ENCODE measurements around the gene RLN3.
"Not testable (repeated sequence)": the region's sequence is repeated elsewhere in the genome, so short reads cannot be mapped to it uniquely, and the experiment has no call there.

RLN3 gene

DNA sequence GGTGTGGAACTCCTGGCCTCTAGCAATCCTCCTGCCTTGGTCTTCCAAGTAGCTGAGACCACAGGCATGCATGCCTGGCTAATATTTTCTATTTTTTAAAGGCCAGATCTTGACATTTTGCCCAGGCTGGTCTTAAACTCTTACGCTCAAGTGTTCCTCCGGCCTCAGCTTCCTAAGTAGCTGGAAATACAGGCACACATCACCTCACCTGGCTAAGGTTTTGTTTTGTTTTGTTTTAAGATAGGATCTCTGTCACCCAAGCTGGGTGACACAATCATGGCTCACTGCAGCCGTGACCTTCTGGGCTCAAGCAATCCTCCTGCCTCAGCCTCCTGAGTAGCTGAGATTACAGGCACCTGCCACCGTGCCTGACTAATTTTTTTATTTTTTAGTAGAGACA, 5.5 kb upstream of the RLN3 start:
- no peak for DNase-seq

DNA sequence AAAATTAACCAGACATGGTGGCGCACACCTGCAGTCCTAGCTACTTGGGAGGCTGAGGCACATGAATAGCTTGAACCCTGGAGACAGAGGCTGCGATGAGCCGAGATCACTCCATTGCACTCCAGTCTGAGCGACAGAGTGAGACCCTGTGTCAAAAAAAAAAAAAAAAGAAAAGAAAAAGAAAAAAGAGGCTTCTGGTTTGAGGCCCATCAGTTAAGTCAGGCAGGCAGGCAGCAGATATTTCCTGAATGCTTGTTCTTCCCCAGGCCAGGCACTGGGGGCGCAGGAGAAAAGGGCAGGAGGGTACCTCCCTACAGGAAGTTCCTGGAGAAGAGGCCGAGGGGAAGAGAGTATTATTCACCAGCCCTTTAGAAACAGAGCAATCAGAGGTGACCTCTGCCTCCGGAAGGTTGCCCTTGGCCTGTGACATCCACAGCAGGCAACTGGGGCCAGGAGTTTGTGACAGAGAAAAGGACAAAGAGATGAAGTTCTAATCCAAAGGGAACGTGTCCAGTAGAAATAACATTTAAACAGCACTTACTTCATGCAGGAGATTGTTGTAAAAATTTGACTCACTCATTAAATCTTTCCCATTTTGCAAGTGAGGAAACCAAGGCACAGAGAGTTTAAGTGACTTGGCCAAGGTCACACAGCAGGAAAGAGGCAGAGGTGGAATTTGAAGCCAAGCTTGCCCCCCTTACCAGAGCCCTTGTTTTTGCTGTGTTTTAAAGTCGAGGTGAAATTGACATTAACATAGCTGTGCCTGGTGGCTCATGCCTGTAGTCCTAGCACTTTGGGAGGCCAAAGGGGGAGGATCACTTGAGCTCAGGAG, 4.3 kb upstream of the RLN3 start:
- DNase-seq: no peak

- DNase-seq: not testable (repeated sequence)
Observed at GRCh38 chr19:14026652-14027192, 1.2 kb upstream of the RLN3 start.

DNA sequence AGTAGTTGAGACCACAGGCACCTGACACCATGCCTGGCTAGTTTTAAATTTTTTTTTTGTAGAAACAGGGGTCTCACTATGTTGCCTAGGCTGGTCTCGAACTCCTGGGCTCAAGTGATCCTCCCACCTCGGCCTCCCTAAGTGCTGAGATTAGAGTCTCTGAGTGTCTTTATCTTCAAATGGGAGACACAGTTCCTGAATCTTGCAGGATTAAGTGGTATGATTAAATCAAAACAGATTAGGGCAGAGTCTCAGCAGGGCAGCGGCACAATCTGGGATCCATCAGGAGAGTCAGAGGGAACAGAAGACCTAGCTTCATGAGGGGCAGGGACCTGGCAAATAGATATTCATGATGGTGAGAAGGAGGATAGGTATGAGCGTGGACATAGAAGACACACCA, 953 bp downstream of the RLN3 start:
- DNase-seq: no peak

GRCh38 chr19:14030997-14031718, 3.2 kb downstream of the RLN3 start:
- DNase-seq: no peak

GRCh38 chr19:14031719-14032480, 4.0 kb downstream of the RLN3 start, which contains the start of gene IL27RA:
TSS of gene IL27RA (plus strand) at chr19:14031762. CDS start at chr19:14031873, 111 bp downstream.
- DNase-seq: peak; percentile 93

DNA sequence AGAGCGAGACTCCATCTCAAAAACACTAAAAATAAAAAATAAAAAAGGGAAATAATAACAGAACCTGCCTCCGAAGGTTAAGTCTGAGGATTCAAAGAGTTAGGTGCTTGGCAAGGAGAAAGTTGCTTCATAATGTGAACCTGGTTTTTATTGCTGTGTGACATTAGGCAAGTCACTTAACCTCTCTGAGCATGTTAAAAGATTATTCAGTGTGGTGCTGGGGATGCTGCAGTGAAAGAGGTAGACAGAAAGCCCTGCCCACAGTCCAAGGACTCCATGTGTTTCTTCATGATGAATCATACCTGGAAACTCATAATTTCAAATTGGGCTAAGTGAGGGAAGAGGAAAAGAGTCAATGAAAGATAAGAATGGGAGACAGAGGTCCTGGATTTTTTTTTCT, 6.0 kb downstream of the RLN3 start:
- DNase-seq: no peak

- DNase-seq: not testable (repeated sequence)
Observed at GRCh38 chr19:14035159-14035558, 7.2 kb downstream of the RLN3 start.

DNA sequence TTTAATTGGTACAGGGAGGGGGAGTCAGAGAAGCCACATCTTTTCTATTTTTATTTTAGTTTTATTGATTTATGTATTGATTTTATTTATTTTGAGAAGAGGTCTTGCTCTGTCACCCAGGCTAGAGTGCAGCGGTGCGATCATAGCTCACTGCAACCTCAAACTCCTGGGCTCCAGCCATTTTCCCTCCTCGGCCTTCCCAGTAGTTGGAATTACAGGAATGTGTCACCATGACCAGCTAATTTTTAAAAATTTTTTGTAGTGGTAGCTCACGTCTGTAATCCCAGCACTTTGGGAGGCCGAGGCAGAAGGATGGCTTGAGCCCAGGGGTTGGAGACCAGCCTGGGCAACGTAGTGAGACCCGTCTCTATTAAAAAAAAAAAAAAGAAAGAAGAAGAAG, 7.8 kb downstream of the RLN3 start:
- DNase-seq: no peak

GRCh38 chr19:14039181-14039580, 11.2 kb downstream of the RLN3 start:
- no peak for DNase-seq

GRCh38 chr19:14042659-14043608, 15.0 kb downstream of the RLN3 start:
- DNase-seq: peak; percentile 74

GRCh38 chr19:14047866-14048265, 19.9 kb downstream of the RLN3 start:
- not testable (repeated sequence) for DNase-seq

DNA sequence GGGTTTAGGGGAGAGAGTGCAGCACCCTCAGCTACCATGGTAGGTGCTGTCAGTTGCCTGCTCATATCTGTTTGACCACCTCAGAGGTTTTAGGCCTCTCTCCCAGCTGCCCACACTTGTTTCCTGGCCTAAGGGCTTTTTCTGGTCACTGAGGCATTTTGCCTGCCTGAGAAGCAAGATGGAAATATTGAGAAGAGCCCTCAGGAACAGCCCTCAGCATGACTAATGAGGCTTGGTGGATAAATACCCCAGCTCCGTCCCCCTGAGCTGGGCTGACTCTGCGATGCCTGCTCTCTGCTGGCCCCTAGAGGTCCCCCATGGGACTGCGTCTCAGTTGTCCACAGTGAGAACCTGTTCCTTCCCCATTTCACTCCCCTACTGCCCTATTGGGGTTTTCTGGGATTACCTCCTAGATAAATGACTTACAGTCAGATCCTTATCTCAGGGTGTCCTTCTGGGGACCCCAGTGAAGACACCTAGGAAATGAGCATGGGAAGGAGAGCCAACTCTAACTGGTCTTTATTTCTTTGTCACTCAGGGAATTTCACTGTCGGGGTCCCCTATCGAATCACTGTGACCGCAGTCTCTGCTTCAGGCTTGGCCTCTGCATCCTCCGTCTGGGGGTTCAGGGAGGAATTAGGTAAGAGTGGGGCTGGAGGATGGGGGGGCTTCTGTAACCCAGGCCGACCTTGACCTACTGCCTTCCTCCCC, 20.6 kb downstream of the RLN3 start:
- peak; percentile 91 for DNase-seq

GRCh38 chr19:14050512-14050911, 22.6 kb downstream of the RLN3 start:
- no peak for DNase-seq

DNA sequence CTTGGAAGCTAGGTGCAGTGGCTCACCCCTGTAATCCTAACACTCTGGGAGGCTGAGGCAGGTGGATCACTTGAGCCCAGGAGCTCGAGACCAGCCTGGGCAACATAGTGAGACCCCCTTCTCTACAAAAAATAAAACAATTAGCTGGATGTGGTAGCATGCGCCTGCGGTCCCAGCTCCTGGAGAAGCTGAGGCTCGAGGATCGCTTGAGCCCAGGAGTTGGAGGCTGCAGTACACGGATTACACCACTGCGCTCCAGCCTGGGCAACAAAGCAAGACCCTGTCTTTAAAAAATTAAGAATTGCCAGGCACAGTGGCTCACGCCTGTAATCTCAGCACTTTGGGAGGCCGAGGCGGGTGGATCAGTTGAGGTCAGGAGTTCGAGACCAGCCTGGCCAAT, 23.0 kb downstream of the RLN3 start:
- not testable (repeated sequence) for DNase-seq

DNA sequence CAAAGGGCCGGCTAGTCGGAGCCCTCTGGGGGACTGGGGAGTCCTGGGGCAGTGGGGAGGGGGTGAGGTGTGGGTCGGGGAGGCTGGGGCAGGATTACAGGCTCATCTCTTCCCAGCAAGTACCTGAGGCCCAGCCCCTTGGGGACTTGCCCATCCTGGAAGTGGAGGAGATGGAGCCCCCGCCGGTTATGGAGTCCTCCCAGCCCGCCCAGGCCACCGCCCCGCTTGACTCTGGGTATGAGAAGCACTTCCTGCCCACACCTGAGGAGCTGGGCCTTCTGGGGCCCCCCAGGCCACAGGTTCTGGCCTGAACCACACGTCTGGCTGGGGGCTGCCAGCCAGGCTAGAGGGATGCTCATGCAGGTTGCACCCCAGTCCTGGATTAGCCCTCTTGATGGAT, 24.0 kb downstream of the RLN3 start:
- DNase-seq: no peak

GRCh38 chr19:14052470-14052869, 24.5 kb downstream of the RLN3 start:
- no peak for DNase-seq

- no peak for DNase-seq
Observed at GRCh38 chr19:14053032-14053431, 25.1 kb downstream of the RLN3 start.

DNA sequence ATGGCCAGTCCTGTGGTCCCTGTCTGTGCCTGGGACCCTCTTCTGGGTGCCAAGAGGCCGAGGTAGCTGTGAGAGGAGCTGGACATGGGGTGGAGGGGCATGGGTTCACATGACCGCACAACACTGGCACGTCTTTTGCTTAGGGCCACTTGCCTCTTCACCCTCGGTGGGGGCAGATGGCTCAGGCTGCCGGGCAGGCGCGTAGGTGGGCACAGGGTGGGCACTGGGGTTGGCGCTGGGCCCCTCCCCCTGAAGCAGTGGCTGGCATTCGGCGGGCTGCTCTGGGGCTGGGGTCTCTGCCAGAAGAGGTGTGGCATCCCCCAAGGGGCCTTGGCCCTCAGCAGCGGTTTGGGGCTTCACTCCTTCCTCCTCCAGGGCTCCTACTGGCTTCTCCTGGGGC, 25.6 kb downstream of the RLN3 start:
- no peak for DNase-seq

DNA sequence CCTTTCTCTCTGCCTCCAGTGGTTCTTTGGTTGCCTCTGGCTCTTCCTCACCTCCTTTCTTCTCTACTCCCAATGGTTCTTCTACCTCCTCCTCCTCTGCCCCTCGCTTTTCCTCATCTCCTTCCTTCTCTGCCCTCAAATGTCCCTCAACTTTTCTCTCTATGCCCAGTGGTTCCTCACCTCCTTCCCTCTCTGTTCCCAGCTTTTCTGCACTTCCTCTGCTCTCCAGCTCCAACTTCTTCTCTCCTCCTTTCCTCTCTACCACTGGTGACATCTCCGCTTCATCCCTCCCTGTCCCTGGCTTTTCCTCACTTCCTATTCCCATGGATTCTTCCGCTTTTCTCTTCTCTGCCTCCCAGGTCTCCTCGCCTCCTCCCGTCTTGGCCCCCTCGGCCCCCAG, 26.2 kb downstream of the RLN3 start:
- DNase-seq: no peak

DNA sequence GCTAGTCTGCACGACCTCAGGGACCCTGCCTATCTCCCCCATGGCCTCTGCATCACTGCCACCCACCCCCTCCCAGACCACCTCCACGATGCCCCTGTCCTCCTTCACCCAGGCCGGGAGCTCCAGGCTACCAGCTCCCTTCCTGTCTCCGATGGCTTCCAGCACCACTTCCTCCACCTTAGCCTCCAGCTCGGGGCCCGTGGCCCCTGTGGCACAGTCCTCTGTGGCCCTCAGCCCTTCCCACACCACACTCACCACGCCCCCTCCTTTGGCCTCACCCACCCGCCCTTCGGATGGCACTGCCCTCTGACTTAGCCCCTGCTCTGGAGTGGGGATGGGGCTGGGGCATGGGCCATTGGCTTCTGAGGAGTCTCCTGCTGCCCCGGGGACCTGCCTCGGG, 26.8 kb downstream of the RLN3 start:
- no peak for DNase-seq

All from activated effector memory CD4-positive, alpha-beta T cell treated with anti-CD3 and anti-CD28 coated beads, Interleukin-2, amount 50 U/mL, for 16 hours (primary cell).